ENCODE data around the gene SF3B2. TPM values are rescaled to one million over a fixed set of nuclear protein-coding genes. Genes with fewer than 3 reads are reported as not detected.
A peak's percentile ranks its signal among the peaks of the same experiment; 100 is the strongest.

The SF3B2 gene
- total RNA-seq, 4 donors from 2014 or later, result 117 to 160 (median 137) TPM

GRCh38 chr11:66100272-66101065 lies 48.3 kb downstream of the SF3B2 start:
- 49% methylated on average over 13 of the region's 14 CpGs for WGBS
- Histone ChIP-seq H3K27ac (replicated peaks in 1 of 4) (no peak overlapping the region), H3K27me3 (no peaks in the 10 kb centered on the region), H3K4me3 (no peak overlapping the region), H3K9me3 (no peaks in the 10 kb centered on the region), H3K36me3 (no peaks in the 10 kb centered on the region), H3K4me1 (peaks cover 6 to 15% (median 11%) of the 10 kb centered on the region in 4 donors)
- no peak for DNase-seq (ENCODE audit: extremely low spot score)
- TF ChIP-seq POLR2AphosphoS5 (IDR thresholded peaks at IDR 0.05), result peak in 1 of 2 donors; percentile 55
- TF ChIP-seq POLR2A (IDR thresholded peaks at IDR 0.05; ENCODE audit: low read depth), result no peak
- no peak for TF ChIP-seq EP300 (IDR thresholded peaks at IDR 0.05)
- TF ChIP-seq CTCF (IDR thresholded peaks at IDR 0.05), result no peak
- intact Hi-C loops (cut with DNase I), result no loop called here

- Histone ChIP-seq H3K4me1 (peaks cover 6 to 15% (median 11%) of the 10 kb centered on the region in 4 donors), H3K9me3 (no peaks in the 10 kb centered on the region), H3K36me3 (no peaks in the 10 kb centered on the region), H3K27me3 (no peaks in the 10 kb centered on the region), H3K4me3 (no peak overlapping the region), H3K27ac (replicated peaks in 1 of 4) (no peak overlapping the region)
- intact Hi-C loops (cut with DNase I), result no loop called here
- no peak for DNase-seq (ENCODE audit: extremely low spot score)
- TF ChIP-seq POLR2A (IDR thresholded peaks at IDR 0.05; ENCODE audit: low read depth) (no peak), EP300 (IDR thresholded peaks at IDR 0.05) (no peak), POLR2AphosphoS5 (IDR thresholded peaks at IDR 0.05) (no peak), CTCF (IDR thresholded peaks at IDR 0.05) (no peak)
- 70% methylated on average over 3 of the region's 3 CpGs for WGBS
These were observed 48.9 kb downstream of the SF3B2 start for GRCh38 chr11:66101066-66101464.

GRCh38 chr11:66104057-66104638 lies 52.0 kb downstream of the SF3B2 start:
- TF ChIP-seq POLR2A (IDR thresholded peaks at IDR 0.05; ENCODE audit: low read depth) (no peak), POLR2AphosphoS5 (IDR thresholded peaks at IDR 0.05) (no peak), EP300 (IDR thresholded peaks at IDR 0.05) (no peak), CTCF (IDR thresholded peaks at IDR 0.05) (no peak)
- H3K4me3 ChIP-seq, result no peak overlapping the region
- intact Hi-C loops (cut with DNase I), result no loop called here
- H3K27ac ChIP-seq (replicated peaks in 1 of 4), result no peak overlapping the region
- H3K9me3 ChIP-seq, result no peaks in the 10 kb centered on the region
- peaks cover 0 to 7% (median 3%) of the 10 kb centered on the region in 4 donors for H3K36me3 ChIP-seq
- WGBS, result 90% methylated on average over 4 of the region's 4 CpGs
- no peak for DNase-seq (ENCODE audit: extremely low spot score)
- H3K4me1 ChIP-seq, result peaks cover 9 to 23% (median 14%) of the 10 kb centered on the region in 4 donors
- H3K27me3 ChIP-seq, result no peaks in the 10 kb centered on the region

GRCh38 chr11:66106786-66107599 lies 54.8 kb downstream of the SF3B2 start:
- TF ChIP-seq CTCF (IDR thresholded peaks at IDR 0.05), result no peak
- TF ChIP-seq POLR2AphosphoS5 (IDR thresholded peaks at IDR 0.05), result no peak
- TF ChIP-seq POLR2A (IDR thresholded peaks at IDR 0.05; ENCODE audit: low read depth), result no peak
- TF ChIP-seq EP300 (IDR thresholded peaks at IDR 0.05), result no peak
- no peak overlapping the region for H3K27ac ChIP-seq (replicated peaks in 1 of 4)
- 96% methylated on average over 4 of the region's 4 CpGs for WGBS
- intact Hi-C loops (cut with DNase I), result no loop called here
- H3K27me3 ChIP-seq, result no peaks in the 10 kb centered on the region
- no peaks in the 10 kb centered on the region for H3K9me3 ChIP-seq
- H3K4me1 ChIP-seq, result peaks cover 3 to 20% (median 6%) of the 10 kb centered on the region in 4 donors
- peaks cover 0 to 7% (median 3%) of the 10 kb centered on the region in 4 donors for H3K36me3 ChIP-seq
- no peak overlapping the region for H3K4me3 ChIP-seq
- DNase-seq (ENCODE audit: extremely low spot score), result no peak

All from esophagus muscularis mucosa (tissue), 4 donors.